IMR-90 (cell line): ENCODE data around the gene ISG20L2. TPM values are rescaled to one million over a fixed set of nuclear protein-coding genes. Genes with fewer than 3 reads are reported as not detected.

Experiments used
- ATAC-seq: fragments of 200-7000 bp; cut with Tn5 transposase; 2 replicates; pipeline ENCODE4 v1.9.1; 2020; ENCODE audit warnings: low read depth, mild to moderate bottlenecking, moderate library complexity
- BruUV-seq: library from RNA; stranded (reverse); fragments of 400-500 nt; replicated peaks from 2 replicates; lab custom pipeline; 2021; lab: Mats Ljungman, UMichigan
- CTCF ChIA-PET: fragments of 300-600 bp; formaldehyde crosslinking; extraction: SDS; loops from one replicate; lab custom pipeline; 2021; ENCODE audit warnings: antibody characterized with exemption; lab: Yijun Ruan, JAX
- POLR2A ChIA-PET: fragments of 300-600 bp; sonication (Branson Sonifier 250); formaldehyde crosslinking; loops from one replicate; lab custom pipeline; 2022; ENCODE audit warnings: antibody characterized with exemption; ENCODE audit not compliant: unreplicated experiment; lab: Charles Lee
- DNase-seq: peaks from one replicate; pipeline ENCODE4 v3.0.0; 2013
- H2AFZ ChIP-seq: replicated peaks from 2 replicates; pipeline ENCODE3; 2013; ENCODE audit warnings: low read length, mild to moderate bottlenecking; ENCODE audit not compliant: poor library complexity
- H2AK5ac ChIP-seq: 2 replicates; pipeline ENCODE4 v1.6.1; 2013; ENCODE audit warnings: low read depth, low read length, inconsistent platforms
- H2AK9ac ChIP-seq: replicated peaks from 2 replicates; pipeline ENCODE3; 2013; ENCODE audit warnings: mild to moderate bottlenecking, low read depth, low read length, moderate library complexity; ENCODE audit not compliant: poor library complexity
- H2BK120ac ChIP-seq: 2 replicates; pipeline ENCODE4 v1.6.1; 2013; ENCODE audit warnings: low read depth, low read length, inconsistent platforms
- H2BK15ac ChIP-seq: 3 replicates; pipeline ENCODE4 v1.6.1; 2013; ENCODE audit warnings: low read depth, low read length, inconsistent platforms
- H2BK20ac ChIP-seq: 2 replicates; pipeline ENCODE4 v1.6.1; 2013; ENCODE audit warnings: low read depth, mild to moderate bottlenecking, inconsistent platforms, low read length, moderate library complexity
- H2BK5ac ChIP-seq: 2 replicates; pipeline ENCODE4 v1.6.1; 2013; ENCODE audit warnings: mild to moderate bottlenecking, low read depth, low read length, inconsistent platforms; ENCODE audit not compliant: poor library complexity, severe bottlenecking
- H3K14ac ChIP-seq: replicated peaks from 2 replicates; pipeline ENCODE4 v1.6.1; 2013; ENCODE audit warnings: low read depth, low read length, inconsistent platforms
- H3K18ac ChIP-seq: 2 replicates; pipeline ENCODE4 v1.6.1; 2013; ENCODE audit warnings: low read depth, low read length, control low read depth
- H3K23ac ChIP-seq: 2 replicates; pipeline ENCODE4 v1.6.1; 2013; ENCODE audit warnings: low read depth, low read length, inconsistent platforms
- H3K27ac ChIP-seq: 2 replicates; pipeline ENCODE4 v1.5.1; 2013; ENCODE audit warnings: mild to moderate bottlenecking, control low read depth, low read length; ENCODE audit not compliant: insufficient read depth
- H3K27me3 ChIP-seq: 2 replicates; pipeline ENCODE4 v1.6.1; 2013; ENCODE audit warnings: low read length; ENCODE audit not compliant: control insufficient read depth, insufficient read depth
- H3K36me3 ChIP-seq: 2 replicates; pipeline ENCODE4 v1.6.1; 2013; ENCODE audit warnings: low read length, mixed read lengths; ENCODE audit not compliant: control insufficient read depth, insufficient read depth
- H3K4ac ChIP-seq: 2 replicates; pipeline ENCODE4 v1.6.1; 2013; ENCODE audit warnings: low read depth, low read length, inconsistent platforms
- H3K4me1 ChIP-seq: 2 replicates; pipeline ENCODE4 v1.6.1; 2013; ENCODE audit warnings: low read length, mixed read lengths; ENCODE audit not compliant: control insufficient read depth, insufficient read depth
- H3K4me2 ChIP-seq: 2 replicates; pipeline ENCODE4 v1.6.1; 2013; ENCODE audit warnings: low read depth, mild to moderate bottlenecking, control low read depth, low read length, moderate library complexity
- H3K4me3 ChIP-seq: 2 replicates; pipeline ENCODE4 v1.5.1; 2013; ENCODE audit warnings: low read depth, mild to moderate bottlenecking, control low read depth, low read length, moderate library complexity; ENCODE audit not compliant: insufficient read depth
- H3K56ac ChIP-seq: 2 replicates; pipeline ENCODE4 v1.6.1; 2013; ENCODE audit warnings: low read length, inconsistent platforms; ENCODE audit not compliant: insufficient read depth; ENCODE audit errors: extremely low read depth
- H3K79me1 ChIP-seq, 2 experiments: 2 replicates each; pipeline ENCODE4 v1.6.1; 2013; ENCODE audit warnings: low read length in 2 of 2, inconsistent platforms in 1 of 2, low read depth in 1 of 2
- H3K9ac ChIP-seq: 2 replicates; pipeline ENCODE4 v1.6.1; 2013; ENCODE audit warnings: low read depth, low read length, control low read depth
- H3K9me1 ChIP-seq: 2 replicates; pipeline ENCODE4 v1.6.1; 2013; ENCODE audit warnings: low read length, inconsistent platforms; ENCODE audit not compliant: insufficient read depth
- H3K9me3 ChIP-seq: 2 replicates; pipeline ENCODE4 v1.6.1; 2013; ENCODE audit warnings: low read length; ENCODE audit not compliant: control insufficient read depth, insufficient read depth
- H4K20me1 ChIP-seq: 2 replicates; pipeline ENCODE4 v1.6.1; 2013; ENCODE audit warnings: low read length, inconsistent platforms; ENCODE audit not compliant: insufficient read depth
- H4K5ac ChIP-seq: 2 replicates; pipeline ENCODE4 v1.6.1; 2013; ENCODE audit warnings: mild to moderate bottlenecking, low read depth, low read length, control low read depth
- H4K8ac ChIP-seq, 2 experiments: 2 replicates each; pipeline ENCODE4 v1.6.1; 2013; ENCODE audit warnings: low read depth in 2 of 2, low read length in 2 of 2, control low read depth in 1 of 2, inconsistent platforms in 1 of 2
- H4K91ac ChIP-seq: 2 replicates; pipeline ENCODE4 v1.6.1; 2013; ENCODE audit warnings: low read depth, low read length, inconsistent platforms; ENCODE audit not compliant: insufficient read depth
- BHLHE40 ChIP-seq: fragments of 150-350 bp; IDR thresholded peaks from 2 replicates; pipeline ENCODE4 v1.6.1; 2016; ENCODE audit warnings: mild to moderate bottlenecking, low read depth, low read length
- CEBPB ChIP-seq: IDR thresholded peaks from 2 replicates; pipeline ENCODE4 v1.6.1; 2012; ENCODE audit warnings: low read depth, low read length, improper control_type of control experiment
- CHD1 ChIP-seq: IDR thresholded peaks from 2 replicates; pipeline ENCODE4 v1.6.1; 2012; ENCODE audit warnings: low read depth, low read length, improper control_type of control experiment
- CTCF ChIP-seq: conservative IDR thresholded peaks from 2 replicates; pipeline ENCODE4 v1.5.1; 2012; ENCODE audit warnings: mild to moderate bottlenecking, low read depth, low read length, improper control_type of control experiment
- ELK1 ChIP-seq: fragments of 150-350 bp; IDR thresholded peaks from 2 replicates; pipeline ENCODE4 v1.6.1; 2016; ENCODE audit warnings: low read depth, mild to moderate bottlenecking, low read length, moderate library complexity, borderline replicate concordance
- MAZ ChIP-seq: IDR thresholded peaks from 2 replicates; pipeline ENCODE4 v1.6.1; 2012; ENCODE audit warnings: low read depth, mild to moderate bottlenecking, low read length, improper control_type of control experiment, moderate library complexity, borderline replicate concordance
- MXI1 ChIP-seq: IDR thresholded peaks from 2 replicates; pipeline ENCODE4 v1.6.1; 2012; ENCODE audit warnings: low read depth, mild to moderate bottlenecking, low read length, moderate library complexity, borderline replicate concordance
- RCOR1 ChIP-seq: IDR thresholded peaks from 2 replicates; pipeline ENCODE4 v1.6.1; 2012; ENCODE audit warnings: mild to moderate bottlenecking, low read length, improper control_type of control experiment; ENCODE audit not compliant: insufficient replicate concordance
- RFX5 ChIP-seq: IDR thresholded peaks from 2 replicates; pipeline ENCODE4 v1.8.0; 2012; ENCODE audit warnings: low read depth, mild to moderate bottlenecking, low read length, moderate library complexity
- WGBS, 2 experiments: methylation state at CpG; one replicate each; pipeline versions ENCODE4 v1.1.5 to v1.1.7; 2013; ENCODE audit warnings: missing lambda C conversion rate in 2 of 2; ENCODE audit not compliant: insufficient read length in 1 of 2; ENCODE audit errors: extremely low coverage in 2 of 2; 5-methylcytosine and 5-hydroxymethylcytosine counted together
- dilution Hi-C: fragments of 300-500 bp; cut with HindIII; formaldehyde crosslinking; loops from one replicate; pipeline ENCODE4 v1.14.3; 2018; ENCODE audit warnings: low sequenced_read_pairs; ENCODE audit not compliant: unreplicated experiment
- in situ Hi-C: fragments of 300-500 bp; cut with MboI; formaldehyde crosslinking; loops from 3 replicates; pipeline ENCODE4 v1.14.3; 2019; ENCODE audit warnings: low sequenced_read_pairs, inconsistent platforms, mixed read lengths
- intact Hi-C: fragments of 100-400 bp; cut with micrococcal nuclease; formaldehyde crosslinking; loops from 2 replicates; pipeline ENCODE4 v1.10.0; 2022
- polyA plus RNA-seq, 3 experiments: library from polyadenylated mRNA; depleted of rRNA; stranded (reverse); fragments of >200 nt; gene quantifications; 2 replicates each; pipeline ENCODE4 v1.2.3, GENCODE V29; 2012; ENCODE audit warnings: low replicate concordance in 1 of 3
- total RNA-seq: library from RNA; depleted of rRNA; stranded (reverse); fragments of >200 nt; gene quantifications from 2 replicates; pipeline ENCODE4 v1.2.3, GENCODE V29; 2012

ISG20L2 gene
- total and polyA plus RNA-seq, 2 of the 4 experiments (the other 2 are of a cell fraction) = 17.0 to 27.3 TPM

DNA sequence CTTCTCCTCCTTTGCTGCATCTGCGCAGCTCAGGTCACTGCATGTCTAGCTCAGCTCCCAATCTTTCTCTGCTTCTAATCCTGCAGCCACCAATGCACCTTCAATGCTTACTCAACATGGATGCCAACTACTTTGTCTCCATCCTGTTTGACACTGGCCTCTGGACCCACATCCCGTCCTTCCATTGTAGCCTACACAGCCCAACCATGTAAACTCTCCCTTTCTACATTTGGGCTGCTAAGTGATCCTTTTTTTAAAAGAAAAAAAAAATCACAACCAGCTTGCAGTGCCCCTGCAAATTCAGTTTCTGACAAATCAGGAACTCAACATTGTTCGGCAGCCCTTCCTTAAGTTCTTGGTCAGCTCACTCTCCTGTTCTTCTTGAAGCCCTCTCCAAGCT, 13.7 kb downstream of the ISG20L2 start:
- POLR2A ChIA-PET = interaction anchor here (0.6 kb wide), 1 partner anchor 1409 kb away, joined by 4 read pairs; no protein-coding TSS in a partner anchor

More for the DNA sequence above, 13.7 kb downstream of the ISG20L2 start:
- Histone ChIP-seq H4K91ac (no peak overlapping the region), H3K36me3 (peaks cover under 1% of the 10 kb centered on the region; the same call in 1 of the 2 replicates), H3K4me1 (peaks cover 12% of the 10 kb centered on the region), H2BK5ac (no peak overlapping the region), H2BK120ac (no peak overlapping the region), H2BK15ac (no peak overlapping the region), H2AK9ac (no peak overlapping the region), H4K8ac (no peak overlapping the region), H3K23ac (no peak overlapping the region), H3K18ac (no peak overlapping the region), H3K14ac (no peak overlapping the region), H3K9me3 (no peaks in the 10 kb centered on the region), H3K27ac (no peak overlapping the region), H3K4ac (no peak overlapping the region), H3K27me3 (no peaks in the 10 kb centered on the region), H4K20me1 (no peaks in the 10 kb centered on the region), H3K56ac (no peak overlapping the region), H2AK5ac (no peak overlapping the region), H3K4me2 (no peak overlapping the region), H4K5ac (no peak overlapping the region), H2AFZ (no peak overlapping the region), H3K9me1 (peaks cover 3% of the 10 kb centered on the region; the same call in 1 of the 2 replicates), H3K9ac (no peak overlapping the region), H3K4me3 (no peak overlapping the region), H3K79me1 (peaks cover 0 to 6% of the 10 kb centered on the region in 2 experiments; a peak in 1 of 4 replicates), H2BK20ac (no peak overlapping the region)
- in situ Hi-C loops (no loop called here), intact Hi-C loops (no loop called here), dilution Hi-C loops (no loop called here)
- 78% methylated on average over 3 of the region's 3 CpGs; no CpG with 5 or more reads in 1 of the 2 experiments for WGBS, 2 experiments
- no TSS peak for BruUV-seq
- DNase-seq (no peak), ATAC-seq (no peak)
- CTCF ChIA-PET = interaction anchor here (4.4 kb wide), 1 partner anchor 12 kb away, joined by 18 read pairs; no protein-coding TSS in a partner anchor
- TF ChIP-seq RFX5 (no peak), CEBPB (no peak), RCOR1 (no peak), BHLHE40 (no peak), ELK1 (no peak), CTCF (no peak), MAZ (no peak), MXI1 (no peak), CHD1 (no peak)
